GM12878 (cell line): ENCODE data around the gene CCDC63.

Source experiments
- CEBPB ChIP-seq, 2 experiments: fragments of 150-350 bp in 1 of 2; IDR thresholded peaks; 2 replicates each; pipeline ENCODE4 v1.6.1; 2012 to 2014; ENCODE audit warnings: low read depth in 2 of 2, low read length in 2 of 2, borderline replicate concordance in 1 of 2, inconsistent platforms in 1 of 2
- JUND ChIP-seq: IDR thresholded peaks from 2 replicates; pipeline ENCODE4 v1.6.1; 2012; ENCODE audit warnings: low read depth, mild to moderate bottlenecking, low read length, improper control_type of control experiment, moderate library complexity
- SIN3A ChIP-seq: IDR thresholded peaks from 2 replicates; pipeline ENCODE4 v1.6.1; 2012; ENCODE audit warnings: low read depth, low read length, improper control_type of control experiment

DNA sequence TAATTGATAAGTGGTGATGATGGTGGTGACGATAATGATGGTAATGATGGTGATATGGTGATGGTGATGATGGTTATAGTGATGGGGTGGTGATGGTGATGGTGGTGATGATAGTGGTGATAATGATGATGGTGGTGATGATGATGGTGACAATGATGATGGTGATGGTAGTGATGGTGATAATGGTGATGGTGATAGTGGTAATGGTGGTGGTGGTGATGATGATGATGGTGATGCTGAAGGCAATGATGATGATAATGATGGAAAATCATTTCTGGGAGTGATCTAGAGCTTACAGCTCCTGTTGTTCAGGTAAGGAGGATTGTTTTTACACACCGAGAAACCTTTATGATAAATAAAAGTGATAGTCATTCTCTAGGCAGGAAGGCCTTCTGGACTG, 33.9 kb downstream of the CCDC63 start:
- TF ChIP-seq JUND (no peak), SIN3A (no peak), CEBPB (IDR thresholded peaks at IDR 0.05; ENCODE audit: borderline replicate concordance in 1 of 2, low read depth in 2 of 2, low read length in 2 of 2) (no peak)
